ENCODE results near the gene GFM2. TPM values are rescaled to one million over a fixed set of nuclear protein-coding genes. Genes with fewer than 3 reads are reported as not detected.
A peak's percentile ranks its signal among the peaks of the same experiment; 100 is the strongest.

The GFM2 gene
- total RNA-seq, 1 donor from 2014 or later: 17.0 TPM

DNA sequence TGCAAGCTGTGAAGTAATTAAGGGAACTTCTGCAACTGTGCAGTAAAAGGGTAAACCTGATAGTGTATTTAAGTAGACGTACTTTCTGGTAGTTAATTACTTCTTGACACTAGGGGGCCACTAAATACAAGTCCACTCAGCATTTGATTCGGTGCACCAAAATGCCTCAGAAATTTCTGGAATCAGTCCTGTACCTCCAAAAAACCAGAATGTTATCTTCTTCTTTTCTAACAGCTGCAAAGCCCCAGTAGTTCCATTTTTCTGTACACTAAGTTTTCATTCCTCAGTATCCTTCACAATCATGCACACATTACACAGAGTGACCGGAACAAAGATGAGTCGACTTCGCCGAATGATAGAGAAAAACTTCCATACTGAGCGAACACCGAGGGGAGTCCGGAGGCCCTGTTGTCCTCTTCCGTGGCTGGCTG lies 484 bp downstream of the GFM2 start:
- Mint-ChIP-seq H3K27ac (ENCODE audit: unreplicated experiment) (peak overlapping the region; percentile 97), H3K36me3 (ENCODE audit: low read depth) (peaks cover 10% of the 10 kb centered on the region), H3K4me1 (ENCODE audit: low read depth) (peaks cover 36% of the 10 kb centered on the region), H3K27me3 (ENCODE audit: low read depth) (no peaks in the 10 kb centered on the region), H3K4me3 (ENCODE audit: unreplicated experiment) (peak overlapping the region; percentile 99), H3K9me3 (ENCODE audit: low read depth) (no peaks in the 10 kb centered on the region)
- DNase-seq (ENCODE audit: low spot score): no peak
- TF ChIP-seq, protein P1, sequence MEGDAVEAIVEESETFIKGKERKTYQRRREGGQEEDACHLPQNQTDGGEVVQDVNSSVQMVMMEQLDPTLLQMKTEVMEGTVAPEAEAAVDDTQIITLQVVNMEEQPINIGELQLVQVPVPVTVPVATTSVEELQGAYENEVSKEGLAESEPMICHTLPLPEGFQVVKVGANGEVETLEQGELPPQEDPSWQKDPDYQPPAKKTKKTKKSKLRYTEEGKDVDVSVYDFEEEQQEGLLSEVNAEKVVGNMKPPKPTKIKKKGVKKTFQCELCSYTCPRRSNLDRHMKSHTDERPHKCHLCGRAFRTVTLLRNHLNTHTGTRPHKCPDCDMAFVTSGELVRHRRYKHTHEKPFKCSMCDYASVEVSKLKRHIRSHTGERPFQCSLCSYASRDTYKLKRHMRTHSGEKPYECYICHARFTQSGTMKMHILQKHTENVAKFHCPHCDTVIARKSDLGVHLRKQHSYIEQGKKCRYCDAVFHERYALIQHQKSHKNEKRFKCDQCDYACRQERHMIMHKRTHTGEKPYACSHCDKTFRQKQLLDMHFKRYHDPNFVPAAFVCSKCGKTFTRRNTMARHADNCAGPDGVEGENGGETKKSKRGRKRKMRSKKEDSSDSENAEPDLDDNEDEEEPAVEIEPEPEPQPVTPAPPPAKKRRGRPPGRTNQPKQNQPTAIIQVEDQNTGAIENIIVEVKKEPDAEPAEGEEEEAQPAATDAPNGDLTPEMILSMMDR (IDR thresholded peaks at IDR 0.05): peak; percentile 78

DNA sequence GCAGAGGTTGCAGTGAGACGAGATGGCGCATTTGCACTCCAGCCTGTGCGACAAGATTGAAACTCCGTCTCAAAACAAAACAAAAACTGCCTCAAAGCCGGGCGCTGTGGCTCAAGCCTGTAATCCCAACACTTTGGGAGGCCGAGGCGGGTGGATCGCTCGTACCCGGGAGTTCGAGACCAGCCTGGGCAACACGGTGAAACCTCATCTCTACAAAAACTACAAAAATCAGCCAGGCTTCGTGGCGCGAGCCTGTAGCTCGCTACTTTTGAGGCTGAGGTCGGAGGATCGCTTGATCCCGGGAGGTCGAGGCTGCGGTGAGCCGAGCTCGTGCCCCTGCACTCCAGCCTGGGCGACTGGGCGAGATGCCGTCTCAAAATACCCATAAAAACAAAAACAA lies 988 bp downstream of the GFM2 start:
- DNase-seq (ENCODE audit: low spot score): no peak
- H3K4me3 Mint-ChIP-seq (ENCODE audit: unreplicated experiment): peak overlapping the region; percentile 99
- H3K36me3 Mint-ChIP-seq (ENCODE audit: low read depth): peaks cover 10% of the 10 kb centered on the region
- TF ChIP-seq, protein P1 (IDR thresholded peaks at IDR 0.05): no peak
- H3K9me3 Mint-ChIP-seq (ENCODE audit: low read depth): no peaks in the 10 kb centered on the region
- H3K27me3 Mint-ChIP-seq (ENCODE audit: low read depth): no peaks in the 10 kb centered on the region
- H3K27ac Mint-ChIP-seq (ENCODE audit: unreplicated experiment): no peak overlapping the region
- H3K4me1 Mint-ChIP-seq (ENCODE audit: low read depth): peaks cover 36% of the 10 kb centered on the region

DNA sequence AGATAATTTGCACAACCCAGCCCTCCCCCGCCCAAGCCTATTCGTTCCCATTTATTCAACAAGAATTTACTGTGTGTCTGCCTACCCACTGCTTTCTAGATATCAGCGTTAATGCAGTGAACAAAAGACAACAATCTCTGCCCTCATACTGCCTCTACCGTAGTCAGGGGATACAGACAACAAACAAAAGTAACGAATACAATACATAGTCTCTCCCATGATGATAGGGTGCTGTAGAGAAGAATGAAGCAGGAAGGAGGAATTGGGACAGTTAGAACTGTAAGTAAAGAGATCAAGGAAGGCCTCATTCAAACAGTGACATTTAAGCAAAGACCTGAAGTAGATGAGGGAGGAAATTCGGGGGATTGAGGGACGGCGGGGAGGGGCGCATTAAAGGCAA lies 1.7 kb downstream of the GFM2 start:
- Mint-ChIP-seq H3K36me3 (ENCODE audit: low read depth) (peaks cover 9% of the 10 kb centered on the region), H3K27me3 (ENCODE audit: low read depth) (no peaks in the 10 kb centered on the region), H3K4me1 (ENCODE audit: low read depth) (peaks cover 36% of the 10 kb centered on the region), H3K4me3 (ENCODE audit: unreplicated experiment) (peak overlapping the region; percentile 47), H3K27ac (ENCODE audit: unreplicated experiment) (no peak overlapping the region), H3K9me3 (ENCODE audit: low read depth) (no peaks in the 10 kb centered on the region)
- TF ChIP-seq, protein P1 (IDR thresholded peaks at IDR 0.05): no peak
- no peak for DNase-seq (ENCODE audit: low spot score)

DNA sequence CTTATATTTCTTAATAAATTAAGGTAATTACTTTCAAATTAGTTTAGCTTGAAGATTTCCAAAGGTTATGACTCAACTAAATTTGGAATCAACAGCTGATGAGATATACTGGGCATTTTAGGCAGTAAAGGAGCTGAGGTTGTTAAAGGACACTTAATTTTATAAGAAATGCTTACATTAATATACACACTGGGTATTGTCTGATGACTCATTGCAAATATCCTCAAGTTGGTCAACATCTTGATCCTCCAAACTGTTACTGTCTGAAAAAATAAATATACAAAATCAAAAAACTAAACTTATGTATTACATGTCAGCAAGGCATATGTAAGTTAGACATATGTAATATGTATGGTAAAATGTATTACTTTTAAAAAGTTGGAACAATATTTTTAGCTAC lies 3.4 kb downstream of the GFM2 start:
- DNase-seq (ENCODE audit: low spot score): no peak
- TF ChIP-seq, protein P1 (IDR thresholded peaks at IDR 0.05): no peak
- Mint-ChIP-seq H3K27ac (ENCODE audit: unreplicated experiment) (no peak overlapping the region), H3K36me3 (ENCODE audit: low read depth) (peaks cover 6% of the 10 kb centered on the region), H3K4me3 (ENCODE audit: unreplicated experiment) (no peak overlapping the region), H3K27me3 (ENCODE audit: low read depth) (no peaks in the 10 kb centered on the region), H3K4me1 (ENCODE audit: low read depth) (peaks cover 34% of the 10 kb centered on the region), H3K9me3 (ENCODE audit: low read depth) (no peaks in the 10 kb centered on the region)

DNA sequence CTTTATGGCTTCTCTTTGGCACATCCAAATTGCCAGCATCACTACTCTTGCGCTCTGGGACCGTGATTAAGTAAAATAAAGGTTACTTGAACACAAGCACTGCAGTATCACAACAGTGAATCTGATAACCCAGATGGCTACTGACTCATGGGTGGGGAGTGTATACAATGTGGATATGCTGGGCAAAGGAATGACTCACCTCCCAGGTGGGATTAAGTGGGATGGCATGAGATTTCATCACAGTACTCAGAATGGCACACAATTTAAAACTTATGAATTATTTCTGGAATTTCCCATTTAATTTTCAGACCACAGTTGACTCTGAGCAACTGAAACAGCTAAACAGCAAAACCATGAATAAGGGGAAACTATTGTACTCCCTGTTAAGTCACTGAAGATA lies 4.3 kb downstream of the GFM2 start:
- H3K36me3 Mint-ChIP-seq (ENCODE audit: low read depth): peaks cover 7% of the 10 kb centered on the region
- TF ChIP-seq, protein P1 (IDR thresholded peaks at IDR 0.05): no peak
- no peaks in the 10 kb centered on the region for H3K27me3 Mint-ChIP-seq (ENCODE audit: low read depth)
- H3K4me3 Mint-ChIP-seq (ENCODE audit: unreplicated experiment): no peak overlapping the region
- H3K27ac Mint-ChIP-seq (ENCODE audit: unreplicated experiment): no peak overlapping the region
- no peak for DNase-seq (ENCODE audit: low spot score)
- H3K4me1 Mint-ChIP-seq (ENCODE audit: low read depth): peaks cover 26% of the 10 kb centered on the region
- no peaks in the 10 kb centered on the region for H3K9me3 Mint-ChIP-seq (ENCODE audit: low read depth)
